Natural killer cell (primary cell): ENCODE results near the gene PRR16. TPM values are rescaled to one million over a fixed set of nuclear protein-coding genes. Genes with fewer than 3 reads are reported as not detected.

ENCODE experiments used
- ATAC-seq, 3 donors: fragments of 150-1000 bp in 2 of 3; fragments of 200-7000 bp in 1 of 3; cut with Tn5 transposase; 1 replicate in 1 of 3; 2 replicates in 2 of 3; pipeline ENCODE4 v1.10.0; 2021; ENCODE audit warnings: mild to moderate bottlenecking in 2 of 3, moderate library complexity in 2 of 3
- DNase-seq, 2 donors: peaks; one replicate each; pipeline versions ENCODE4 v3.0.0 to v3.0.0-alpha.2; 2013 to 2021; ENCODE audit warnings: mixed read lengths in 1 of 2
- H3K27ac ChIP-seq: one replicate; pipeline ENCODE4 v1.5.1; 2013; ENCODE audit warnings: mild to moderate bottlenecking, low read length
- H3K27me3 ChIP-seq: one replicate; pipeline ENCODE4 v1.6.1; 2013; ENCODE audit warnings: low read length; ENCODE audit not compliant: control insufficient read depth, insufficient read depth
- H3K36me3 ChIP-seq: one replicate; pipeline ENCODE4 v1.6.1; 2013; ENCODE audit warnings: low read length; ENCODE audit not compliant: control insufficient read depth, insufficient read depth
- H3K4me1 ChIP-seq: one replicate; pipeline ENCODE4 v1.6.1; 2013; ENCODE audit warnings: low read length; ENCODE audit not compliant: control insufficient read depth, insufficient read depth
- H3K4me3 ChIP-seq: one replicate; pipeline ENCODE4 v1.5.1; 2013; ENCODE audit warnings: low read length
- H3K9me3 ChIP-seq: one replicate; pipeline ENCODE4 v1.6.1; 2013; ENCODE audit warnings: low read length; ENCODE audit not compliant: control insufficient read depth, insufficient read depth
- H3K27ac Mint-ChIP-seq, 2 donors: one replicate each; pipeline ENCODE4 v1.8.0; 2022; ENCODE audit warnings: mild to moderate bottlenecking in 2 of 2, mixed read lengths in 2 of 2, moderate library complexity in 1 of 2
- H3K27me3 Mint-ChIP-seq, 2 donors: one replicate each; pipeline ENCODE4 v1.8.0; 2022; ENCODE audit warnings: low read depth in 2 of 2, mixed read lengths in 2 of 2
- H3K36me3 Mint-ChIP-seq: one replicate; pipeline ENCODE4 v1.8.0; 2022; ENCODE audit warnings: mixed read lengths
- H3K4me1 Mint-ChIP-seq, 2 donors: one replicate each; pipeline ENCODE4 v1.8.0; 2022; ENCODE audit warnings: mixed read lengths in 2 of 2
- H3K4me3 Mint-ChIP-seq: one replicate; pipeline ENCODE4 v1.8.0; 2022; ENCODE audit warnings: mild to moderate bottlenecking, moderate library complexity, mixed read lengths
- H3K9me3 Mint-ChIP-seq, 2 donors: one replicate each; pipeline ENCODE4 v1.8.0; 2022; ENCODE audit warnings: mixed read lengths in 2 of 2
- CTCF ChIP-seq: fragments of 200-600 bp; IDR thresholded peaks from one replicate; pipeline ENCODE4 v1.8.0; 2022; ENCODE audit warnings: antibody characterized with exemption
- WGBS: methylation state at CpG from one replicate; pipeline ENCODE4 v1.1.7; 2013; ENCODE audit warnings: missing lambda C conversion rate; ENCODE audit not compliant: insufficient coverage; 5-methylcytosine and 5-hydroxymethylcytosine counted together
- intact Hi-C: fragments of 100-400 bp; cut with micrococcal nuclease; formaldehyde crosslinking; loops from one replicate; pipeline ENCODE4 v1.14.2; 2022
- total RNA-seq, 4 donors: library from RNA; stranded (reverse); fragments of 120-200 nt in 1 of 4; gene quantifications; one replicate each; pipeline versions ENCODE4 v1.2.3 to v1.2.4, GENCODE V29; 2013 to 2022

Gene PRR16
- total RNA-seq, 3 donors from 2014 or later (not counting 1 experiment from before 2014, with no cell fraction given) = not detected

GRCh38 chr5:120509053-120509452 lies 45.0 kb downstream of the PRR16 start:
- H3K27me3 Mint-ChIP-seq = no peaks in the 10 kb centered on the region

GRCh38 chr5:120510098-120510637 lies 46.1 kb downstream of the PRR16 start:
- Mint-ChIP-seq H3K36me3 (no peaks in the 10 kb centered on the region), H3K27ac (no peak overlapping the region)
- intact Hi-C loops = no loop called here

More at GRCh38 chr5:120509053-120509452, 45.0 kb downstream of the PRR16 start:
- H3K4me3 ChIP-seq = no peak overlapping the region
- no peaks in the 10 kb centered on the region for H3K4me1 ChIP-seq
- Mint-ChIP-seq H3K27ac (no peak overlapping the region), H3K9me3 (peaks cover 4 to 8% of the 10 kb centered on the region in 2 donors), H3K36me3 (no peaks in the 10 kb centered on the region), H3K4me1 (no peaks in the 10 kb centered on the region), H3K4me3 (no peak overlapping the region)
- no peaks in the 10 kb centered on the region for H3K36me3 ChIP-seq
- no peak for ATAC-seq
- WGBS = 73% methylated on average over 3 of the region's 3 CpGs
- H3K9me3 ChIP-seq = peaks cover 4% of the 10 kb centered on the region
- H3K27me3 ChIP-seq = no peaks in the 10 kb centered on the region
- intact Hi-C loops = no loop called here
- DNase-seq = no peak
- H3K27ac ChIP-seq = no peak overlapping the region
- no peak for TF ChIP-seq CTCF

GRCh38 chr5:120510994-120511686 lies 47.0 kb downstream of the PRR16 start:
- no peaks in the 10 kb centered on the region for H3K36me3 Mint-ChIP-seq
- no peak overlapping the region for H3K4me3 Mint-ChIP-seq
- no peak overlapping the region for H3K27ac Mint-ChIP-seq
- ATAC-seq = no peak
- no peaks in the 10 kb centered on the region for H3K36me3 ChIP-seq
- H3K27me3 ChIP-seq = no peaks in the 10 kb centered on the region
- no peak for TF ChIP-seq CTCF
- WGBS = 76% methylated on average over 3 of the region's 4 CpGs
- no peak for DNase-seq
- H3K4me1 Mint-ChIP-seq = no peaks in the 10 kb centered on the region
- intact Hi-C loops = no loop called here
- no peaks in the 10 kb centered on the region for H3K4me1 ChIP-seq
- H3K9me3 Mint-ChIP-seq = peaks cover 5 to 8% of the 10 kb centered on the region in 2 donors
- H3K27ac ChIP-seq = no peak overlapping the region
- no peaks in the 10 kb centered on the region for H3K27me3 Mint-ChIP-seq
- no peak overlapping the region for H3K4me3 ChIP-seq
- peaks cover 4% of the 10 kb centered on the region for H3K9me3 ChIP-seq

More at GRCh38 chr5:120510098-120510637, 46.1 kb downstream of the PRR16 start:
- H3K27me3 ChIP-seq = no peaks in the 10 kb centered on the region
- peaks cover 4% of the 10 kb centered on the region for H3K9me3 ChIP-seq
- no peaks in the 10 kb centered on the region for H3K36me3 ChIP-seq
- peaks cover 5 to 8% of the 10 kb centered on the region in 2 donors for H3K9me3 Mint-ChIP-seq
- DNase-seq = no peak
- ATAC-seq = no peak
- H3K4me1 ChIP-seq = no peaks in the 10 kb centered on the region
- no peaks in the 10 kb centered on the region for H3K27me3 Mint-ChIP-seq
- H3K4me1 Mint-ChIP-seq = no peaks in the 10 kb centered on the region
- no peak overlapping the region for H3K4me3 Mint-ChIP-seq
- no peak overlapping the region for H3K4me3 ChIP-seq
- TF ChIP-seq CTCF = no peak
- no CpG with 5 or more reads among the region's 2 CpGs for WGBS
- H3K27ac ChIP-seq = no peak overlapping the region
